ENCODE measurements around the gene NCBP3. TPM values are rescaled to one million over a fixed set of nuclear protein-coding genes. Genes with fewer than 3 reads are reported as not detected.

The NCBP3 gene
- total RNA-seq, 4 donors from 2014 or later = 24.8 to 41.6 (median 32.2) TPM

- Histone ChIP-seq H3K9me3 (no peaks in the 10 kb centered on the region), H3K4me1 (peaks cover 10 to 54% (median 21%) of the 10 kb centered on the region in 4 donors), H3K36me3 (no peaks in the 10 kb centered on the region), H3K4me3 (peak within 1 kb of the TSS; percentile 63 to 86 (median 74)), H3K27me3 (no peaks in the 10 kb centered on the region), H3K27ac (peak within 1 kb of the TSS; percentile 79 to 89 (median 86))
- DNase-seq = peak; percentile 89 to 96 (median 95)
- TF ChIP-seq POLR2A (IDR thresholded peaks at IDR 0.05) (peak in 1 of 2 donors; percentile 52), CTCF (IDR thresholded peaks at IDR 0.05) (peak in 2 of 6 experiments; percentile 9 to 12)
Observed at GRCh38 chr17:3893003-3893719, 47.1 kb upstream of the NCBP3 start, which contains the start of gene CAMKK1. Gene CAMKK1 (minus strand): TSS chr17:3893053. CDS start chr17:3885687, 7,366 bp downstream.

DNA sequence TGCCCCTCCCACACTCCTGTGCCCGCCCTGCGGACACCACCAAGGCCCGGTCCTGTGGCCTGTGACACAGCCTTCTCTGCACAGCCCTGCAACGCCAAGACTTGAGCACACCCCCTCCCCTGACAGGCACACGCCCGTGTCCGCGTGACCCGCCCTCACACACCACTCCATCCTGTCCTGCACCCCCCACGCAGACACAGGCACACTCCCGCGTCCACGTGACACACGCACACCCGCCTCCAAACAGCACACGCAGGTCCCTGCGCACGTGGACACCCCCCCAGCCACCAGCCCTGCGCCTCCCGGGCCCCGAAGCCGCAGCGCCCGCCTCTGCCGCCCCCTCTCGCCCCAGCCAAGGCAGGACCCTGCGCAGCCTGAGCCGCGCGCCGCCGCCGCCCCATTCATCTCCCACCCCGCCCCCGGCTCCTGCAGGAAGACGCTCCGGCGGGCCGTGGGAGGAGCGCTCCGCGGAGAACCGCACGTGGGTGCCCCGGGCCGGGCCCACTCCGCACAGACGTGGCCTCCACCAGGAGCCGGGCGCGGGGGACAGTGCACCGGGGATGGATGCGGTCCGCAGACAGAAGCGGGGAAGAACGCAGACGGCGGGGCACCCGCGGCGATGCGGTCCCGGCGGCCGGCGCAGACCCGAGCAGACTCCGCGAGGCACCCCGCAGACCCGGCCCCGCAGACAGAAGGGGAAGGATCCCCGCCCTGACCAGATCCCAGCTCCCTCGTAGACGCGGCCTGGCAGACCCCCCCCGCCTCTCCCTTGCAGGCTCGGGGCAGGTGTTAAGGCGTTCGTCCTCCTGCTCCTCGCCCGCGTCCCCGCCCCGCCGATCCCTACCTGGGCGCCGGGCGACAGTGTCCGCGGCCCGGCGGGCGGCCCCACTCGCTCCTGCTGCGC is 46.3 kb upstream of the NCBP3 start:
- Histone ChIP-seq H3K27ac (peak overlapping the region; percentile 59 to 89 (median 86)), H3K4me1 (peaks cover 13 to 62% (median 27%) of the 10 kb centered on the region in 4 donors)

DNA sequence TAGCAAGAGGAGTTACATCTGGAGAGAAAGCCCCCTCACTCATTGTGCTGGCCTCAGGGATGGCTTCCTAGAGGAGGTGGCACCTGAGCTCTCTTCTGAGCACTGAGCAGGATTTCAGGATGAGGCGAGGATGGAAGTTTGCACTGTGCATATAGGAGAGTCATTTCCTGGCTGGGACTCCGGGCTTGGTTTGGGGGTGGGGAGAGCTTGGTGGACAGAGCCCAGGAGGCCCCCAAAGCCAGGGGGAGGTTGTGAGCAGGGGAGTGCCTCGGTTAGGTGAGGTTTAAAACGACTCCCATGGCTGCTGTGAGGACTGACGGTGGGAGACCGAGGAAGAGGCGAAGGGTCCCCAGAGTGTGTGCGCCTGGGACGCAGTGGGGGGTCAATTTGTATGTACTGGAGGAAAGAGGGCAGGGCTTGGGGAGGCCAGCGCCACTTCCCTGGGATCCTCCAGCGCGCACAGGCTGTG is 45.6 kb upstream of the NCBP3 start:
- Histone ChIP-seq H3K27ac (peak overlapping the region in 3 of 4 donors; percentile 86 to 89 (median 87)), H3K27me3 (no peaks in the 10 kb centered on the region), H3K4me3 (peak overlapping the region; percentile 63 to 86 (median 74)), H3K36me3 (no peaks in the 10 kb centered on the region), H3K9me3 (no peaks in the 10 kb centered on the region), H3K4me1 (peaks cover 13 to 67% (median 34%) of the 10 kb centered on the region in 4 donors)
- TF ChIP-seq POLR2A (IDR thresholded peaks at IDR 0.05) (no peak), CTCF (IDR thresholded peaks at IDR 0.05) (no peak)
- no peak for DNase-seq

More for the DNA sequence above, 46.3 kb upstream of the NCBP3 start:
- no peak for TF ChIP-seq CTCF (IDR thresholded peaks at IDR 0.05)
- TF ChIP-seq POLR2A (IDR thresholded peaks at IDR 0.05) = no peak
- no peaks in the 10 kb centered on the region for H3K9me3 ChIP-seq
- H3K4me3 ChIP-seq = peak overlapping the region; percentile 63 to 86 (median 74)
- peak; percentile 77 to 92 (median 92) for DNase-seq
- H3K27me3 ChIP-seq = no peaks in the 10 kb centered on the region
- H3K36me3 ChIP-seq = no peaks in the 10 kb centered on the region

- H3K4me3 ChIP-seq = no peak overlapping the region
- peak overlapping the region in 2 of 4 donors; percentile 86 to 87 for H3K27ac ChIP-seq
- no peak for TF ChIP-seq CTCF (IDR thresholded peaks at IDR 0.05)
- no peak for TF ChIP-seq POLR2A (IDR thresholded peaks at IDR 0.05)
- H3K4me1 ChIP-seq = peaks cover 13 to 66% (median 38%) of the 10 kb centered on the region in 4 donors
- H3K27me3 ChIP-seq = no peaks in the 10 kb centered on the region
- H3K9me3 ChIP-seq = no peaks in the 10 kb centered on the region
- no peaks in the 10 kb centered on the region for H3K36me3 ChIP-seq
- no peak for DNase-seq
Observed at GRCh38 chr17:3890878-3891219, 44.8 kb upstream of the NCBP3 start.

- DNase-seq = peak in 1 of 3 donors; percentile 69
- H3K27me3 ChIP-seq = no peaks in the 10 kb centered on the region
- peaks cover 13 to 60% (median 38%) of the 10 kb centered on the region in 4 donors for H3K4me1 ChIP-seq
- H3K36me3 ChIP-seq = no peaks in the 10 kb centered on the region
- H3K9me3 ChIP-seq = no peaks in the 10 kb centered on the region
- peak overlapping the region; percentile 47 to 87 (median 68) for H3K27ac ChIP-seq
- TF ChIP-seq CTCF (IDR thresholded peaks at IDR 0.05) = no peak
- no peak for TF ChIP-seq POLR2A (IDR thresholded peaks at IDR 0.05)
- H3K4me3 ChIP-seq = no peak overlapping the region
Observed at GRCh38 chr17:3890082-3890877, 44.2 kb upstream of the NCBP3 start.

Data from Peyer's patch (tissue), 4 donors.